SK-N-SH (cell line): ENCODE data around the gene LTF. TPM values are rescaled to one million over a fixed set of nuclear protein-coding genes. Genes with fewer than 3 reads are reported as not detected.

ENCODE experiments used
- CTCF ChIA-PET: fragments of 300-600, 350-600 bp; formaldehyde crosslinking; extraction: SDS; loops from one replicate; lab custom pipeline; 2021; lab: Yijun Ruan, JAX
- POLR2A ChIA-PET: fragments of 350-600 bp; sonication (Branson Sonifier 250); formaldehyde crosslinking; extraction: SDS; loops from one replicate; lab custom pipeline; 2020; ENCODE audit warnings: antibody characterized with exemption, inconsistent platforms; lab: Yijun Ruan, JAX
- DNase-seq: peaks from one replicate; pipeline ENCODE4 v3.0.0; 2012
- H2AFZ ChIP-seq: fragments of 200-600 bp; sonication (generic); 2 replicates; pipeline ENCODE4 v1.8.1; 2016; ENCODE audit warnings: antibody characterized with exemption, mild to moderate bottlenecking, low read depth
- H3F3A ChIP-seq: fragments of 200-600 bp; sonication (generic); replicated peaks from 2 replicates; pipeline ENCODE3; 2016; ENCODE audit warnings: antibody characterized with exemption, mild to moderate bottlenecking; ENCODE audit not compliant: insufficient read depth
- H3K27ac ChIP-seq, 2 experiments: fragments of 200-500 bp in 1 of 2; fragments of 200-600 bp in 1 of 2; sonication (Bioruptor generic) in 1 of 2; sonication (generic), shearing (Covaris generic) in 1 of 2; 2 replicates each; pipeline versions ENCODE4 v1.5.1 to v1.6.1; 2014 to 2016; ENCODE audit warnings: low read depth in 2 of 2, inconsistent platforms in 1 of 2, low read length in 1 of 2, mild to moderate bottlenecking in 1 of 2, mixed read lengths in 1 of 2
- H3K27me3 ChIP-seq: fragments of 200-600 bp; sonication (generic), shearing (Covaris generic); 2 replicates; pipeline ENCODE4 v1.6.1; 2016; ENCODE audit warnings: mixed run types; ENCODE audit not compliant: insufficient read depth
- H3K36me3 ChIP-seq, 2 experiments: fragments of 200-500 bp in 1 of 2; fragments of 200-600 bp in 1 of 2; sonication (Bioruptor generic) in 1 of 2; sonication (generic) in 1 of 2; replicated peaks in 1 of 2; 2 replicates each; pipeline versions ENCODE3 to v1.5.1; 2014 to 2016; ENCODE audit warnings: low read length in 1 of 2, mild to moderate bottlenecking in 1 of 2; ENCODE audit not compliant: insufficient read depth in 2 of 2, control insufficient read depth in 1 of 2
- H3K4me1 ChIP-seq, 2 experiments: fragments of 200-500 bp in 1 of 2; fragments of 200-600 bp in 1 of 2; sonication (Bioruptor generic) in 1 of 2; sonication (generic), shearing (Covaris generic) in 1 of 2; 2 replicates each; pipeline versions ENCODE4 v1.5.1 to v1.6.1; 2014 to 2016; ENCODE audit warnings: low read depth in 1 of 2, low read length in 1 of 2, mixed run types in 1 of 2; ENCODE audit not compliant: insufficient read depth in 2 of 2, control insufficient read depth in 1 of 2
- H3K4me2 ChIP-seq: fragments of 200-600 bp; sonication (generic), shearing (Covaris generic); 2 replicates; pipeline ENCODE4 v1.6.1; 2017; ENCODE audit warnings: mixed run types
- H3K4me3 ChIP-seq, 2 experiments: fragments of 200-500 bp in 1 of 2; fragments of 200-600 bp in 1 of 2; sonication (Bioruptor generic) in 1 of 2; sonication (generic), shearing (Covaris generic) in 1 of 2; 2 replicates each; pipeline versions ENCODE4 v1.5.1 to v1.8.1; 2014 to 2016; ENCODE audit warnings: low read depth in 2 of 2, inconsistent platforms in 1 of 2, low read length in 1 of 2, mild to moderate bottlenecking in 1 of 2, mixed read lengths in 1 of 2, moderate library complexity in 1 of 2
- H3K79me2 ChIP-seq: fragments of 200-600 bp; sonication (generic); 2 replicates; pipeline ENCODE4 v1.8.1; 2017; ENCODE audit warnings: mild to moderate bottlenecking; ENCODE audit not compliant: insufficient read depth
- H3K9ac ChIP-seq: fragments of 200-600 bp; sonication (generic); 2 replicates; pipeline ENCODE4 v1.6.1; 2017; ENCODE audit warnings: mixed run types
- H3K9me2 ChIP-seq: fragments of 200-600 bp; sonication (generic); 2 replicates; pipeline ENCODE4 v1.6.1; 2017; ENCODE audit warnings: mixed run types
- H3K9me3 ChIP-seq: fragments of 200-600 bp; sonication (generic); 2 replicates; pipeline ENCODE4 v1.6.1; 2017; ENCODE audit warnings: mixed run types, mild to moderate bottlenecking, moderate library complexity
- H4K20me1 ChIP-seq: fragments of 200-600 bp; sonication (generic); 2 replicates; pipeline ENCODE4 v1.6.1; 2017; ENCODE audit warnings: mild to moderate bottlenecking, mixed run types; ENCODE audit not compliant: insufficient read depth
- FOSL2 ChIP-seq: IDR thresholded peaks from 2 replicates; pipeline ENCODE4 v1.4.0; 2012; ENCODE audit warnings: low read depth, mild to moderate bottlenecking, moderate library complexity, borderline replicate concordance
- FOXJ3 ChIP-seq: sonication (generic); formaldehyde crosslinking; IDR thresholded peaks from 2 replicates; pipeline ENCODE4 v1.5.1; 2020; ENCODE audit warnings: mild to moderate bottlenecking, missing genetic modification reagents
- FOXM1 ChIP-seq: IDR thresholded peaks from 2 replicates; pipeline ENCODE4 v1.4.0; 2012; ENCODE audit warnings: low read depth, mild to moderate bottlenecking
- MXI1 ChIP-seq: IDR thresholded peaks from 2 replicates; pipeline ENCODE4 v1.6.1; 2012; ENCODE audit warnings: mild to moderate bottlenecking, low read depth, low read length, improper control_type of control experiment
- NRF1 ChIP-seq: IDR thresholded peaks from 2 replicates; pipeline ENCODE4 v1.6.1; 2012; ENCODE audit warnings: low read depth, mild to moderate bottlenecking, low read length
- SMC3 ChIP-seq: IDR thresholded peaks from 2 replicates; pipeline ENCODE4 v1.6.1; 2012; ENCODE audit warnings: low read depth, low read length, improper control_type of control experiment
- TCF12 ChIP-seq: IDR thresholded peaks from 2 replicates; pipeline ENCODE4 v1.4.0; 2012
- WGBS: methylation state at CpG from one replicate; pipeline ENCODE4 v1.1.6; 2017; ENCODE audit warnings: low lambda C conversion rate; 5-methylcytosine and 5-hydroxymethylcytosine counted together
- polyA plus RNA-seq, 3 experiments: library from polyadenylated mRNA; depleted of rRNA; stranded (reverse); fragments of >200 nt; gene quantifications; 2 replicates each; pipeline ENCODE4 v1.2.3, GENCODE V29; 2012
- TF ChIP-seq, protein P1 (sequence below): IDR thresholded peaks from 2 replicates; pipeline ENCODE4 v1.4.0; 2012; ENCODE audit warnings: low read depth

Gene LTF
- polyA plus RNA-seq, 1 of the 3 experiments (the other 2 are of a cell fraction): not detected

DNA sequence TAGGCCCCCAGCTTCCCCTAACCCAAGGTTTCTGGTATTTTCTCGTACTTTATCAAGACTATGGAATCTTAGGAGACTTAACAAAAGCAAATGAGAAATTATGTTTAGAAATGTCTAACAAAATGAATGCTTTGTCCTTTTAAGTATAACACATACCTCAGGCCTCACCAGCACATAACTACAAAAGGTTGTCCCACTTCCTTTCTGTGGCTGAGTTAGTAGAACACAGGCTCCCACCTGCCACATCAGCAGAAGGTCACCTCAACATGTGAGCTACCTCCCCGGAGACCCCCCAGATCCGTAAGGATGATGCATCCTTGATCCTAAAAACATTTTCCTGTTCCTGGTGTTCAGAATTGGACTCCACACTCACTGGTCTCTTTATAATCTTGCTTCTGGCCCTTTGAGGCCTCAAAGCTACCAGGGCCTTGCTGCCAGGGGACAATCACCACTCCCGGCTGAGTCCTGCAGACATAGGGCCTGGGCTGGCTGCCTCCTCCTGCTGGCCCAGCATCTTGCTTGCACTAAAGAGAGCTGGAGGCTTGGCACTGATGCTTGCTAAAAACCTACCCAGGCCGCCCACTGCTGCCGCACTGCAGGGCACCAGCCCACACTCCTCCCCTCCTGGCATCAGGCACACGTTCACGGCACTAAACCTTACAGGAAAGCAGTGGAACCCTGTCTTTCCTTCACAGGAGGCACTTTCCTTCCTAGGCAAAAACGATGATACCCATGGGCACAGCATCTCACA is 54.8 kb downstream of the LTF start:
- no peaks in the 10 kb centered on the region for H3K9me2 ChIP-seq
- no peaks in the 10 kb centered on the region for H4K20me1 ChIP-seq
- TF ChIP-seq NRF1 (no peak), TCF12 (no peak), MXI1 (no peak), FOXJ3 (CRISPR knock-in tag) (no peak), SMC3 (no peak), FOSL2 (no peak)
- TF ChIP-seq, protein P1, sequence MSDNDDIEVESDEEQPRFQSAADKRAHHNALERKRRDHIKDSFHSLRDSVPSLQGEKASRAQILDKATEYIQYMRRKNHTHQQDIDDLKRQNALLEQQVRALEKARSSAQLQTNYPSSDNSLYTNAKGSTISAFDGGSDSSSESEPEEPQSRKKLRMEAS: no peak
- H3K79me2 ChIP-seq: no peaks in the 10 kb centered on the region
- H3K4me1 ChIP-seq: no peaks in the 10 kb centered on the region
- no peaks in the 10 kb centered on the region for H3K9me3 ChIP-seq
- H2AFZ ChIP-seq: no peak overlapping the region
- POLR2A ChIA-PET: no interaction called here
- H3K27ac ChIP-seq: no peak overlapping the region
- no peaks in the 10 kb centered on the region; the same call in 1 of the 2 replicates for H3K27me3 ChIP-seq
- no peak overlapping the region for H3K4me3 ChIP-seq
- CTCF ChIA-PET: interaction anchor here (1.3 to 1.7 kb wide), 2 partner anchors 32 to 148 kb away, joined by 4 to 5 read pairs; no protein-coding TSS in a partner anchor
- H3K4me2 ChIP-seq: no peak overlapping the region
- H3K9ac ChIP-seq: no peak overlapping the region
- no peak for DNase-seq
- H3F3A ChIP-seq: no peaks in the 10 kb centered on the region
- no peaks in the 10 kb centered on the region for H3K36me3 ChIP-seq
- 60% methylated on average over 9 of the region's 9 CpGs for WGBS

DNA sequence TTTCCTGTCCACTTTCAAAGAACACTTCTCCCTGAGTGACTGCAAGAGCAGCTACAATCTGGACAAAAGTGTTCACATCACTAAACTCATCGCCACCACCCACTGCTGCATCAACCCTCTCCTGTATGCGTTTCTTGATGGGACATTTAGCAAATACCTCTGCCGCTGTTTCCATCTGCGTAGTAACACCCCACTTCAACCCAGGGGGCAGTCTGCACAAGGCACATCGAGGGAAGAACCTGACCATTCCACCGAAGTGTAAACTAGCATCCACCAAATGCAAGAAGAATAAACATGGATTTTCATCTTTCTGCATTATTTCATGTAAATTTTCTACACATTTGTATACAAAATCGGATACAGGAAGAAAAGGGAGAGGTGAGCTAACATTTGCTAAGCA is 55.9 kb downstream of the LTF start:
- Histone ChIP-seq H3K36me3 (no peaks in the 10 kb centered on the region), H3K4me3 (no peak overlapping the region), H3K9ac (no peak overlapping the region), H4K20me1 (no peaks in the 10 kb centered on the region), H3F3A (no peaks in the 10 kb centered on the region), H3K9me3 (no peaks in the 10 kb centered on the region), H3K4me2 (no peak overlapping the region), H3K27me3 (no peaks in the 10 kb centered on the region; the same call in 1 of the 2 replicates), H3K79me2 (no peaks in the 10 kb centered on the region), H3K27ac (no peak overlapping the region), H3K4me1 (no peaks in the 10 kb centered on the region), H3K9me2 (no peaks in the 10 kb centered on the region), H2AFZ (no peak overlapping the region)
- 22% methylated on average over 7 of the region's 7 CpGs for WGBS
- ChIA-PET CTCF (interaction anchor here (1.7 to 1.8 kb wide), 2 partner anchors 30 to 149 kb away, joined by 4 to 5 read pairs; no protein-coding TSS in a partner anchor), POLR2A (no interaction called here)
- TF ChIP-seq, protein P1: no peak
- no peak for DNase-seq

DNA sequence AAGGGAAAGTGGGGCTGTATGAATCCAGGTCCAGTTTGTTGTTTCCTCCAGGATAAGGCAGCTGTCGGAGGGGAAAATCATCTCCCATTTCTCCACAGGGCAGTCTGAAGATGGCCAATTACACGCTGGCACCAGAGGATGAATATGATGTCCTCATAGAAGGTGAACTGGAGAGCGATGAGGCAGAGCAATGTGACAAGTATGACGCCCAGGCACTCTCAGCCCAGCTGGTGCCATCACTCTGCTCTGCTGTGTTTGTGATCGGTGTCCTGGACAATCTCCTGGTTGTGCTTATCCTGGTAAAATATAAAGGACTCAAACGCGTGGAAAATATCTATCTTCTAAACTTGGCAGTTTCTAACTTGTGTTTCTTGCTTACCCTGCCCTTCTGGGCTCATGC is 56.7 kb downstream of the LTF start:
- H3K4me2 ChIP-seq: peak overlapping the region; percentile 37; the same call in 1 of the 2 replicates
- no peaks in the 10 kb centered on the region for H3K36me3 ChIP-seq
- H3K79me2 ChIP-seq: no peaks in the 10 kb centered on the region
- POLR2A ChIA-PET: no interaction called here
- no peaks in the 10 kb centered on the region for H3F3A ChIP-seq
- no peaks in the 10 kb centered on the region for H3K9me2 ChIP-seq
- H3K27me3 ChIP-seq: no peaks in the 10 kb centered on the region; the same call in 1 of the 2 replicates
- WGBS: 40% methylated on average over 7 of the region's 7 CpGs
- no peak for DNase-seq
- no peak overlapping the region for H3K9ac ChIP-seq
- CTCF ChIA-PET: interaction anchor here (1.4 to 1.8 kb wide), 2 partner anchors 30 to 42 kb away, joined by 4 to 5 read pairs; no protein-coding TSS in a partner anchor
- no peaks in the 10 kb centered on the region for H3K9me3 ChIP-seq
- 0 out of 2 replicates have a peak overlapping the region, but pooled peaks have one; percentile 26 for H2AFZ ChIP-seq
- H4K20me1 ChIP-seq: no peaks in the 10 kb centered on the region
- H3K27ac ChIP-seq: no peak overlapping the region
- TF ChIP-seq FOXJ3 (CRISPR knock-in tag) (no peak), FOXM1 (no peak)
- no peak overlapping the region for H3K4me3 ChIP-seq
- H3K4me1 ChIP-seq: no peaks in the 10 kb centered on the region
